GM21825 (cell line): ENCODE measurements around the gene ADAMTS2.

Experiments
- ATAC-seq: cut with Tn5 transposase; IDR thresholded peaks from one replicate; pipeline ENCODE4 v1.9.1; 2021; ENCODE audit warnings: mild to moderate bottlenecking, moderate library complexity; ENCODE audit not compliant: unreplicated experiment

ADAMTS2 gene

DNA sequence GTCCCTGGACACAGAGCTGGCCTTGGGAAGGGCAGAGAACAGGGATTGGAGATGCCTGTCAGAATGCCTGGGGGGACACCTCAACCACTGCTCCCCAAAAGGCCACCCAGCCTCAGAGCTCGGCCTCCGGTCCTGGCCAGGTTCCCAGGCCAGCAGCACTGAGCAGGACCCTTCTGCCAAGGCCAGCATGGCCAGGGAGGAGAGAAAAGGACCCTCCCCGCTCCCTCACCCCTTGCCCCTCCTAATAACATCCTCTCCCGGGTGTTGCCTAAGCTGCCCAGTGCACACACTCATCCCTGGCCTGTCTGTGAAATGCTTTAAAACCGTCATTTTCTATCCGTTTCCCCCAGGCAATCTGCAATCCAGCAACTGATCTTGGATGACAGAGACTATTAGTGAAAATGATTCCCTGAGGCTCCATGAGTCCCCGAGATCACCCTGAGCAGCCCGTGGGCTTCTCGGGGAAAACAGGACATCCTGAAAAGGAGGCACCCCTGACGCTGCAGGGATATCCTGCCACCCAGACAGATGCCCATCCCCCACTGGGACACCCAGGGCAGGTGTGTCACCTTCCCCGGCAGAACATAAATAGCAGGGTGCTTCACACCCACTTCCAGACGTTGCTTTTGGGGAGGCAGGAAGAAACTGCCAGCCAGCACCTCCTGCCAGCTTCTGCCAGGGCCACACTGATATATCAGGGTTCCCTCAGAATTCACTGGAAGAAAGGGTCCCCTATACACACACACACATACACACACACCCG, 75.3 kb downstream of the ADAMTS2 start:
- ATAC-seq = no peak

DNA sequence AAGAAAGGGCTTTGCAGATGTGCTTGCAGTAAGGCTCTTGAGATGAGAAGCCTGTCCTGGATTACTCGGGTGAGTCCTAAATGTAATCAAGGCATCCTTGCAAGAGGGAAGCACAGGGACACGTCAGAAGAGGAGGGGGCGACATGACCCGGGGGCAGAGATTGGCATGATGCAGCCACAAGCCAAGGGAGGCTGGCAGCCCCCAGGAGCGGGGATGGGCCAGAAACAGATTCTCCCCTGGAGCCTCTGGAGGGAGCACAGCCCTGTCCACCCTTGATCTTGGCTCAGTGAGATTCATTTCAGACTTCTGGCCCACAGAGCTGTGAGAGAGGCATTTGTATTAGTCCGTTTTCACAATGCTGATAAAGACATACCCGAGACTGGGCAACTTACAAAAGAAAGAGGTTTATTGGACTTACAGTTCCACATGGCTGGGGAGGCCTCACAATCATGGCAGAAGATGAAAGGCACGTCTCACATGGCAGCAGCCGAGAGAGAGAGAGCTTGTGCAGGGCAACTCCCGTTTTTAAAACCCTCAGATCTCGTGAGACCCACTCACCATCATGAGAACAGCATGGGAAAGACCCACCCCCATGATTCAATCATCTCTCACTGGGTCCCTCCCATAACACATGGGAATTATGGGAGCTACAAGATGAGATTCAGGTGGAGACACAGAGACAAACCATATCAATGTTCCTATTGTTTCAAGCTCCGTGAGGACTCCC, 76.1 kb downstream of the ADAMTS2 start:
- no peak for ATAC-seq

DNA sequence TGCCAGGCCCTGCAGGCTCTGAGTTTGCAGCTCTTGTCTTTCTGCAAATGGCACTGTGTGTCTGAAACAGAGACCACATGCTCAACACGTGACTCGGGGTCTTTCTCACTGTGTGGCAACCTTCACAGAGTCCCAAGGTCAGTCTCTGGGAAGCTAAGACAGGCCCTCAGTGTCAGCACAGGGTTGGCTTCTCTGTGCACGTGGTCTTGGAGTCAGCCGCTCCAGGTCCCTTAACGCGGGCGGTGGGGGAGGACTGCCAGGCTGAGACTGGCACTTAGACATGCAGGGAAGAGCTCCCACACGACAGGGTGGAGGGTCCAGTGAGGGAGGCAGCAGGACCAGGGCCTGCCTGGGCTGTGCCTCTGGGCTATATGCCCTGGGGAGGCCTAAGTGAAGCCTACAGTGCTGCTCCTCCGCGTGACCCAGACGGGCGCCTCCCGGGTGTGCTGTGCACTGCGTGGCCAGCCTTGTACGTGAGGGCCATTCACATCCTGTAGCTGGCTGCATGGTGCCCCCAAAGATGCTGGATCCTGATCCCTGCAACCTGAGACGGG, 76.8 kb downstream of the ADAMTS2 start:
- ATAC-seq = no peak

DNA sequence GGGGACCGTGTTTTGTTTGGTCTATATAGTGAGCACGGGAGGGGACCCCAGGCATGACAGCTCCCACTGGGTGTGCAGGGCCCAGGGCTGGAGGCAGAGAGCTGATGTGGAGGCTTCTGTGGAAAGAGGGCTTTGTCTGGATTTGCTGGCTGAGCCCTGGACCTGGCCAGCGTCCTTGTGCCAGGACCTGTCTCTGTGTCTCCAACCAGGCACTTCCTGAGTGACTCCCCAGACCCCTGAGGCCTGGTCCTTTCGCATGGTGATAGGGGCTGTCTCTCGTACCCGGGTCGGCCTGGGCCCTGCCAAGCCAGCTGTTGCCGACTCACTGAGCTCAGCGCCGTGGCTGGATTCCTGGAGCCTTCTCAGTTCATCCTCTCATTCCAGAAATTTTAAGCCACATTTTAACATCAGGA, 77.6 kb downstream of the ADAMTS2 start:
- no peak for ATAC-seq

DNA sequence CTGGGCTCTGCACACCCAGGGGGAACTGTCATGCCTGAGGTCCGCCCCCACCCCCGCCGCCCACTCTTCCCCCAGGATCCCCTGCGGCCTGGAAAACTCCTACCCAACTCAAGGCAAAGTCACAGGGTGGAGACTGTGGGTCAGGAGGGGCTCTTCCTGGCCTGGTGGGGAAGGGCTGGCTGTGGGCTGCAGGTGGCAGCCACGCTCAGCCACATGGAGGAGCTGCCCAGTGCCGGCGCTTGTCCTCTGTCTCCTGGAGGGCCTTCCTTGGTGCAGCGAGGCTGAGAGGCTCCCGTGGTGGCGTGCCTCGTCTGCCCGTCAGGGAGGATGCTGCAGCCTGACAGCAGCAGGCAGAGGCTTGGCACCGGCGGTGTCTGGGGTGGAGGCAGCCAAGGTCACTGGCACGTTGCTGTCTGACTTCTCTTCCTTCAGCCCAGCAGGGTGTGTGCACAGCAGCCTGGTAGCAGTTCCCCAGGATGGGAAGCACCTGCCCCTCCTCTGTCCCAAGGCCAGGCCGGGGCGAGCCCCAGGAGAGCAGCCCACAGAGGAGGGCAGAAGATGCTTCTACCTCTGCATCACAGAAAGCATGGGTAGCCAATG, 78.1 kb downstream of the ADAMTS2 start:
- no peak for ATAC-seq

DNA sequence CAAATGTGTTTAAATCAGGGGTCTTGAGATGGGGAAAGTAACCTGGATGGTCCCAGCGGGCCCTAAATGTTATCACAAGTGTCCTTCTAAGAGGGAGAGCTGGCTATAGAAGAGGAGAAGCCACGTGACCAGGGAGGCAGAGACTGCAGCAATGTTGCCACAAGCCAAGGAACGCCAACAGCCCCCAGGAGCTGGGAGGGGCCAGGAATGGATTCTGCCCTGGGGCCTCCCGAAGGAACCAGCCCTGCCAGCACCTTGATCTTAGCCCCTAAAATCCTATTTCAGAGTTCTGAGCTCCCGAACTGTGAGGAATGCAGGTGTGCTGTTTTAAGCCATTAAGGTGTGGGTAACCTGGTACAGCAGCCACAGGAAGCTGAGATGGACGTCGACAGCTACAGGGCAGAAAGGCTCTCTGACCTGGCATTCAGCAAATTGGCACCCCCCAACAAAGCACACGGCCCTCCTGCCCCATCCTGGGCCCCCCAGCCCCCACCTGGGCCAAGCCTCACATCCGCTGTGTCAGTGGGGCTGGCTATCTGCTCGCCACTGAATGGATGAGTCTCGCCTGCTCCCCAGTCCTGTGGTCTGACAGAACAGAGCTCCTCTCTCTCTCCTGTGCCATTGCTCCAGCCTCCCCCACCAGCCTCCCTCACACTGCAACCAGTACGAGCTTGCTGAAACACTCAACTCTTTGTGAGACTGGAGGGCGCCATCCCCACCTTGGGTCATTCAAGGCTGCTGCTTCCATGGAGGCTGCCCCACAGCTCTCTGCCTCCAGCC, 78.8 kb downstream of the ADAMTS2 start:
- ATAC-seq = no peak

DNA sequence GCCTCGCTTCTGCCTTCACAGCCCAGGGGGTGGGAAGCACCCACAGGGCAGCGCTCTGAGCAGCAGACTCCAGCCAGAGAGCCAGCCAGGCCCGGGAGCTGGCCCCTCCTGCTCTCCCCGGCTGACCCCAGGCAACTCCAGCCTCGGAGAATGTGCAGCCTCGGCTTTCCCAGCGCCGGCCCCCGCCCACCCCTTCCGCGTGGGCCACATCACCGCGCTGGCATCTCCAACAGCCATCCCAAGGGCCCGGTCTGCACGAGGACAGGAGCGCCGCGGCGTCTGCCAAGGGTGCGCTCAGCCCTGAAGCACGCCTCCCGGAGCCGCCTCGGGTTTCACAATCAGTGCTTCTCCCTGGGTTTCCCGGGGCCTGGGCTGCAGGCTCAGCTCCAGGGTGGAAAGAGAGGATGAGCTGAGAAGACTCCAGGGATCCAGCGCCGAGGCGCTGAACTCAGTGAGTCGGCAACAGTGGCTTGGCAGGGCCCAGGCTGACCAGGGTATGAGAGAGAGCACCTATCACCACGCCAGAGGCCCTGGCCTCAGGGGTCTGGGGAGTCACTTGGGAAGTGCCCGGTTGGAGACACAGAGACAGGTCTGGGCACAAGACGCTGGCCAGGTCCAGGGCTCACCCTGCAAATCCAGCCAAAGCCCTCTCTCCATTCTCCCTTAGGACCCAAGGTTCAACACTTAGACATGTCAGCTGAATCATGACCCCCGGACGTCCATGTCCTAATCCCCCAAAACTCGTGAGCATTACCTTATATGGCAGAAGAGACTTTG, 79.6 kb downstream of the ADAMTS2 start:
- ATAC-seq = no peak

DNA sequence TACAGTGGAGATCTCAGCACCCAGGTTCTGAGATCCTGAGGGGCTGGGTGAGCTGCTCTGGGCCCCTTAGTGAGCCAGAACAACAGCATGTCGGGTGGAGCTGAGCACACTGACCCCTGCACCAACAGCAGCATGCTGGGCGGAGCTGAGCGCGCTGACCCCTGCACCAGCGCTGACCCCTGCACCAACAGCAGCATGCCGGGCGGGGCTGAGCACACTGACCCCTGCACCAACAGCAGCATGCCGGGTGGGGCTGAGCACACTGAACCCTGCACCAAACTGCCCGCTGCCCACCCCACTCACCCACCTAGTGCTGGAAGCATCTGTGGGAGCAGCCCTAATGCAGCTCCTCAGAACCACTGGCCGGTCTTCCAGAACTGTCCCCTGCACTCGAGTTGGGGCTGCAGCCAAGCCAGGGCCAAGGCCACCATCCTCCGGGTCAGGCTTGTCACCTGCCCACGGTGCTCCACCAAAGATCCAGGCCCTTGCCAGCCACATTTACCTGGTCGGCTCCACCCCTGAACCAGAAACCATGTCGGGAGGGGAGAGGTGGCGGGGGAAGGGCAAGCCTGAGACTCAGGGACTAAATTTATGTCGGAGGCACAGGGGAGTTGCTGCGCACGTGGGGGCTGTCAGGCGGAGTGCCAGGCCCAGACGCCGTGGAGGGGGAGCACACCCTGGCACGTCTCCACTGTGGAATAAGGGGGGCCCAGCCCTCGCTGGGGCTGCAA, 80.3 kb downstream of the ADAMTS2 start:
- no peak for ATAC-seq

DNA sequence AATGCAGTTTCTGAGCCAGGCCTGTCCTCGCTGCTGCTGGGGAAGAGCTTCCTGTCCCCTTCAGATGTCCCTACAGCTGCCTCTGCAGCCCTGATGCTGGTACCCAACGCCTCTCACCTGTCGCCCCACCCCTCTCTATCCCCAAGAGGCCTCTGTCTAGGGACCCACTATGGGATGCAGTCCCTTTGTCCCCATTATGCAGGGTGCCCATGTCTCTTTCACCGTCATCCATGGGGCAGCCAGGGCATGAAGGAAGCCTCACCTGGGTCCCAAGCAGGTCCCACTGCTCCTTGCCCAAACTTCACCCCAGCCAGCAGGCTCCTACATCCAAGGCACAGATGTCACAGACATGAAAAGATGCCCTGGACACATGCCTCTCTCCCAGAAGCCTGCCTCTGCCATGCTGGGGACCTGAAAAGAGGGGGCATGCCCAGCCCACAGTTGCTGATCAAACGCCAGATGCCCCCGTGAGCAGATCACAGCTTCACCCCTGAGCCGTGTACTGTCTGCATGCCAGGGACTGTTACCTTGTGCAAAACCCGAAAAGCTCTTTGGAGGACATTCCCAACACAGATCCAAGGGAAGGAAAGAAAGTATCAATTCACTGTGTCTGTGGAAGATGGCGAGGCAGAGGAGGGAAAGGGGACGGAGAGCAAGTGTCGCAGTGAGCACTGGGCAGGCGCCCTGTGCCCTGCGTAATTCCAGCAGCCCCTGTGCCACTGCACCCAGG, 81.0 kb downstream of the ADAMTS2 start:
- no peak for ATAC-seq

DNA sequence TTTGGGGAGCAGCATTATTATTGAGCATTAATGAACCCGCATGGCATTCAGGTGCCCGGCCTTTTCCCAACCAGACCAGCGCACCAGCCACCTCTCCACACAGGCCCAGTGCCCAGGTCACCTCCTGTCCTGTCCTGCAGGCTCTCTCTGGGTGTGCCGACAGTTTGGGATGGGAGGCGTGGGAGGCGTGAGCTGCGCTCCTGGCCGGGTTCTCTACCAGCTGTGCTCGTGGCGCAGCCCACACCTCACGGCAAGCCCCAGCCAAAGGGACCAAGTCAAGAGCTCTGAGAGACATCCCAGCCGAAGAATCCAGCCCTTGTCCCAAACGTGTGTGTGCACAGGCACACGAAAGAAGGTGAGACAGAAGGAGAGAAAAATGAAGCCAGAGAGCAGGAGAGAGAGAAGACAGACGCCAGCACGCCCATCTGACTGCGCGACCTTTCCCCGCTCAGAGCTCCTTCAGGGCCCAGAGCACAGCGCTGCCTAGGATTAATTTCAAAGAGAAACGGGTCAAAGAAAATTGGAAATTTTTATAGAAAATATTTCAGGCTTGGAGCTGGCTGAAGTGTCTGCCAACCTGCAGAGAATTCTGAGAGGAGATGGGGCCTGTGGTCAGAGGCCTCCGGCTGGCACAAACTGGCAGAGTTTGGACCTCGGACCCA, 81.7 kb downstream of the ADAMTS2 start:
- no peak for ATAC-seq

DNA sequence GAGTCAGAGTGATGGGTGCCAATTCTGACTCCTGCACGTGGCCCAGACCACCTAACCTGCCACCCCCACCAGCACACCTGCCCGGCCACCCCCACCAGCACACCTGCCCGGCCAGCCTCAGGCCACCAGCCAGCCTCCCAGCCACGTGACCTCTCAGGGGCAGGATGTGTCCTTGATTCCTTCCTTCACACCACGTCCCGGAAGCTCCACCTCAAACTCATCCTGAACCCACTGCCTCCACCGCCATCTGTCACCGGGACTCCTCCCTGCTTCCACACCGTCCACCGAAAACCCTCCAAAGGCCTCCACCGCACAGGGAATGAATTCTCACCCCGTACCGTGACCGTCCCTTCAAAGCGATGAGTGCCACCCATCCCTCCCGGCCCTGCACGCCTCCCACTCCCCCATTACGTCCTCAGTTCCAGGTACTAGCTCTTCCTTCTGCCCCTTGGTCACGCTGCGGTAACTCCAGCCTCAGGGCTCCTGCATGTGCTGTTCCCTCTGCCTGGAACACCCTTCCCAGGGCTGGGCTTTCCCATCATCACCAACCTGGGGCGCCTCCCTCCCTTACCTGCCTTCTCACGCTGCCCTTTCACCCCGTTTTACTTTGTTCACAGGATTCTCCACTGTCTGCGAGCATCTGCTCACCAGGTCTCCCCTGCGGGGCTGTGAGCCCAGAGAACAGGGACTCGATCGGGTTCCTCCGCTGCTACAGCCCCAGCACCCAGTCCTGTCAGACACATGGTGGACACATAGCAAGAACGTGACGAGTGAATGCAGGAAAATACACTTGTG, 82.9 kb downstream of the ADAMTS2 start:
- no peak for ATAC-seq

DNA sequence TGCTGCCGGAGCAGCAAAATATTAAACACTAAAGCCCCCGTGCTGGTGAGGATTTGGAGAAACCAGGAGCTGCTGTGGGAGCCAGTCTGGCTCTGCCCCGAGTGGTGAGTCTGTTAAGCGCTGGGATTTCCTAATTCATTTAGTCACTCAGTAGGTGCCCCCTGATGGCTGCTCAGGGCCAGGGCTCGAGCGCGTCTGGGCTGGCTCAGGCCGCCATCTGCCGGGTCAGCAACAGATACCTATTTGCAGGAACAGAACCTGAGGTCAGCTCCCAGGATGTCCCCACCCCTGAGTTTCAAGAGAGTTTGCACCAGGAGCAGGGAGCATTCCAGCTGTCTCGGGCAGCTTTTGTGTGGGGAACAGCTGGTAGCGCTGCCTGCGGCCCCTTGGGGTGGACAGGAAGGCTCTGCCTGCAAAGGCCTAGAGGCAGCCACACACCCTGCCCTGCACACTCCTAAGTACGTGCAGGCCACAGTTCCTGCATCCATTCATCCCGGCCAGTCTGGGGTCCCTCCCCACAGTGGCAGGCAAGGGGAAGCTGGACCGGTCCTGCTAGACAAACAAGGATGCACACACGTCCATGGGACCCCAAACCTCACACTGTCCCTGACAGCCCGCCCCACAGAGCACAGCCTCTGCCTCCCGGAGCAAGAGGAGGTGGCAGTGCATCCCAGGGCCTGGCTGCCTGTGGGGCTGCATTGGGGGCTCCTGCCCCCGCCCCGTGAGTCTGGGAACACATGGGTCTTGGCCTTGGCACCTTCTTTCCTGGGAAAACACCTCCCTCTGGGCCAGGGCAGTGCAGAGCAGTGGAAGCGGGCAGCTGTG, 83.7 kb downstream of the ADAMTS2 start:
- ATAC-seq = no peak

DNA sequence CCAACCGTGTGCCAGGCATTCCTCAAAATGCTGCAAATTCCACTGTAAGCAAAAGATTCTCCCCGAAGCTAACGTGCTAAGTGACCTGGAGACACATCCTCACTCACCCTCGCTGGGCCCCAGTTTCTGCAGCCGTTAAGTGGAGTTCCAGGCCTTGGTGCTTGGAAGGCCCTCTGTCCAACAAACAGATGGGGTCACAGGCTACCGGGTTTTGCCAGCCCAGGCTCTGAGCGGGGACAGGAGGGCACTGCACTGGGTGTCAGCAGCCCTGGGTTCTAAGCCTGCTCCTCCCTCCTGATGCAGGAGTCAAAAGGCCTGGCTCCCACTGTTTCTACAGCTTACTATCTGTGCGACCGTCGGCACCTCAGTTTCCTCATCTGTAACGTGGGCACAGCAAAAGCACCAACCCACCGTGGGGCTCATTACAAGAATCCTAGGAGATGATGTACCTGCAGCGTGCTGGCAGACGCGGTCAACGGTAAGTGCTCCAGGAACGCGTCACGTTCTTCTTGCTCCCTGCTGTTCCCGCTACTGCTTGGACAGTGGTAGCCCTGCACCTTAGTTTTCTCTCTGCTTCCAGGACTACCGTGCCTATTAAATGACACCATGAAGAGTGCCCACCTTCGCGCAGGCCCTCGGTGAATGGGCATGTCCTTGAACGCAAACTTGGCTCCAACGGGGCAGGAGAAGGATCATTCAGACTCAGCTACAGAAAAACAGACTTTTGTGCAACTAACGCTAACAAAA, 84.8 kb downstream of the ADAMTS2 start:
- no peak for ATAC-seq

DNA sequence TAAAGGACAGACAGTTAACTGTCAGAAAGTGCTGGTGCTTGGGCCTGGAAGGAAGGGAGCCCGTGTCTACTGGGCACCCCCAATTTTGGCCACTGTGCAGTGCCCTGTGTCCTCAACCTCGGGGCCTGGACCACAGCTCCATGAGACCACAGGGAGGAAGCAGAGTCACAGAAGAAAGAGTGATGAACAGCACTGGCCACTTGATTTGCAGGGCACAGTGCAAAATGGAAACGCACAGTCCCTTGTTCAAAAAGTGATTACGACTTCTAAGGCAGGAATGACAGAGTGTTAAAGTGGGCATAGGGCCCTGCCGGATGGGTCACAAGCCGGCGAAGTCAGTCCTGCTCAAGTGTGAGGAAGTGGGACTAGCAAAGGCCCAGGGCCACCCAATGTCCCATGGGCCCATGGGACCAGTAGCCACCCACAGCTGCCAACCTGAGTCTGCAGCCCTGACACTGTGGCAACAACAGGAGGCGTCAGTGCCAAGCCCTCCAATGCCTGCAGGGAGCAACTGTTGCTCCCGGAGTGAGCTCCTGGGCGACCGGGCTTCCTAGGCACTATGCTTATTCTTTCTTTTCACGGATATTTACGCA, 85.4 kb downstream of the ADAMTS2 start:
- ATAC-seq = no peak

DNA sequence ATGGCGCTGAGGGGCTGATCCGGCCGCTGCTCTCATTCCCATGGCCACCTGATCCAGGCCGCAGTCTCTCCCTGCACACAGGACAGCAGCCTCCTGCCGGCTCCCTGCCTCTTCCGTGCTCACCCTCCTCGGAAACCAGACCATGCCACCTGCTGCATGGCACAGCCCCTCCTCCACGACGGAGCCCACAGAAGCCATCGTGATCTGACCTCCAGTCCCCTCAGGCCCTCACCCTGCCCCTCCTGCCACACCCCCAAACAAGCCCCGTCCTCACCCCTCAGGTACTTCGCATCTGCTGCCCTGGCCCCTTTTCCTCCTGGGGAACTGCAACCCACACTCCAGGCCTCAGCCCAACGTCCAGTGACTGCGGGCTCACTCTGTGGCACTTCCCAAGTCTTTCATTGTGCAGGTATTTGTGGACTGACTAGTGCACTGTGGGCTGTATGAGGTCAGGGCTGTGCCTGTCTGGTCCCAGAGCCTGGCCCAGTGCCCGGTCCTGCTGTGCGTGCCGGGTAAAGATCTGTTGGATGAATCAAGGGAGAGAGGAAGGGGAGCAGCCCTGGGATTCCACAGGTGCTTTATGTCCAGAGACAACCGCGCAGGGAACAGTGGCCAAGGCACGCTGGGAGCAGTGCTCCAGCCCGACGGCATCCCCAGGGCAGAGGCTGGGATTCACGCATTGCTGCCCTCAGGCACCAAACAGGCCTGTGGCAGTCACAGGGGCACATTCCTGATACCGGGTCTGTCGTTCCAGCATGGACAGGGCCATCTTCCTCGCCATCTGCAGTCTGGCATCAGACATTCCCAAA, 86.1 kb downstream of the ADAMTS2 start:
- ATAC-seq = no peak
